Measurements from ENCODE around the gene ZDHHC1. TPM values are rescaled to one million over a fixed set of nuclear protein-coding genes. Genes with fewer than 3 reads are reported as not detected.
A peak's percentile ranks its signal among the peaks of the same experiment; 100 is the strongest.

ZDHHC1 gene, protein sequence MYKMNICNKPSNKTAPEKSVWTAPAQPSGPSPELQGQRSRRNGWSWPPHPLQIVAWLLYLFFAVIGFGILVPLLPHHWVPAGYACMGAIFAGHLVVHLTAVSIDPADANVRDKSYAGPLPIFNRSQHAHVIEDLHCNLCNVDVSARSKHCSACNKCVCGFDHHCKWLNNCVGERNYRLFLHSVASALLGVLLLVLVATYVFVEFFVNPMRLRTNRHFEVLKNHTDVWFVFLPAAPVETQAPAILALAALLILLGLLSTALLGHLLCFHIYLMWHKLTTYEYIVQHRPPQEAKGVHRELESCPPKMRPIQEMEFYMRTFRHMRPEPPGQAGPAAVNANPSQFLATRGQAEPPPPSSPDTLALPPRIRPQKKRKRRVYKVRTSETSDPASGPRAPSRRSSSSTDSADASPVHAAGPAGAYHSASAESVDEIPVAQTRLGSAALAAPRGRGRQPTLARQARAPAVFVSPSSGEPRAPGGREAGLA
- 21.5 and 24.4 TPM in 2 replicates for total RNA-seq (2014; rRNA removed; shearing (Covaris generic))

DNA sequence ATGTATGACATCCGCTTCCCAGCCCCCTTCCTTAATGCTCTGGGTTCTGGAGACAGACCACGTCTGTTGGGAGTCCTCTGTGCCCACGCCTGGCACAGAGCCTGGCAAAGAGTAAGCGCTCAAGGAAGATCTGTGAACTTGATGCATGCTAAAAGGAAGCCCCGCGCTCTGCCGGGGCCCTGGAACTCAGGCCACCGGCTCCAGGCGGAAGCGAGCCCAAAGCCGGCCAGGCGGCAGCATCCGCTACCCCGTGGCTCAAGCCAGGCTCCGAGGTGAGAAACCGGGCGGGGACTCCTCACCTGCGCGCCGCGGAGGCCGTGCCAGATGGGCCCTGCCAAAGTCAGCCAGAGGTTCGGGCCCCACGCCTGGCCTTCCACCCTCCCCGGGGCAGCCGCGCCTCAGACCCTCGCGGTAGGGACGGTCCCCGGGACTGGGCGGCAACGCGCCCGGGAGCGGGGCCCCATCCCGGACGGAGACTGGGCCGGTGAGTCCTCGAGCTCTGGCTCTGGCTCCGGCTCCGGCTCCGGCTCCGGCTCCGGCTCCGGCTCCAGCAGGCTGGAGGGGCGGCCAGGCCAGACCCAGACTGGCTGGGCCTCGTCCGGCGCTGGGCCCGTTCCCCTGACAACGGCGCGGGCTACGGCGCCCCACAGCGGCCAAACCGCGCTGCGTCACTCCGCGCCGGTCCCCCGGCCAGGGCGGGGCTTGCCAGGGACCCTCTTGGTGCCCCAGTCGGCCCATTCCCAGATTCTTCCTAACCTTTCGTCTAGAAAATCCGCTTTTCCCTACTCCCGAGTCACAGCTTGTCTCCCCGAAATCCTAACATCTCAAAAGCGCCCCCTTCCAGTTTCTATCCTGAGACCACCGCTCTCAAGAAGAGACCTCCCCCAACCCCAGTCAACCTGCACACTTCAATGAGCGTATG is at the start of gene ZDHHC1:
ZDHHC1 (minus strand) TSS at position 606 of the 922 bp plus-strand sequence. CDS start 8,702 bp downstream, outside the sequence.
- peak; percentile 60 for DNase-seq (ENCODE audit: low spot score)

GRCh38 chr16:67464565-67464964 is 48.3 kb upstream of the ZDHHC1 start:
- no peak for DNase-seq (ENCODE audit: low spot score)

DNA sequence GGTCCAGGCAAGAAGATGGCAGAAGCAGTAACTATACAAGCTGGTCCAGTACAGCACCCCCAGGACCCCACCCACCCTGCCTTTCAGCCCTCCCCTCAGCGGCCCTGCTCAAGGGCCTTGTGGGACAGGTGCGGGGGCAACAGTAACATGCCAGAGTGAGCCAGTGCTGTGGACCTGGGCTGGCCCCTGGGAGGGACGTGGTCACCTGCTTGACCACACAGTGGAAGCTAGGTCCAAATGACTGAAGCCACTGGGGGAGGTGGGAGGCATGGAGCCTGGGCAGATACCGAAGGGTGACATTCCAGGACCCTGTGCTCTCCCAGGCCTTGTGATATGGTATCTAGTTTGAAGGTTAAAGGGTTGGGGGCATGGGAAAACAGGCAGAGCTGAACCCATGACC is 47.4 kb upstream of the ZDHHC1 start:
- DNase-seq (ENCODE audit: low spot score): no peak

GRCh38 chr16:67463059-67463458 is 46.8 kb upstream of the ZDHHC1 start:
- no peak for DNase-seq (ENCODE audit: low spot score)

DNA sequence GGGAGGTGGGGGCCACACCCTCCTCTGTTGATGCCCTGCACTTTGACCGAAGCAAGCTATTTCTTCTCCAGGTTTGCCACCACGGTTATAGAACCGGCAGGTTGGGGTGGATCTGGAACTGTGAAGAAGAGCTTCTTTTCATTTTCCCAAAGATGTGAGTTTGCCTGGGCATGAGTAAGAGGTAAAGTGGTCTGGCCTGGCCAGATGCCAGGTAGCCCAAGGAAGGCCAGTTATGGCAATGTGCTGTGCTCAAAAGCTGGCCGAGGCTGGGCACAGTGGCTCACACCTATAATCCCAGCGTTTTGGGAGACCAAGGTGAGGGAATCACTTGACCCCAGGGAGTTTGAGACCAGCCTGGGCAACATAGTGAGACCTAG is 46.0 kb upstream of the ZDHHC1 start:
- DNase-seq (ENCODE audit: low spot score): no peak

- peak; percentile 81 for DNase-seq (ENCODE audit: low spot score)
These were observed 45.5 kb upstream of the ZDHHC1 start for GRCh38 chr16:67461600-67462278.

- no peak for DNase-seq (ENCODE audit: low spot score)
These were observed 44.7 kb upstream of the ZDHHC1 start for GRCh38 chr16:67460961-67461360.

DNA sequence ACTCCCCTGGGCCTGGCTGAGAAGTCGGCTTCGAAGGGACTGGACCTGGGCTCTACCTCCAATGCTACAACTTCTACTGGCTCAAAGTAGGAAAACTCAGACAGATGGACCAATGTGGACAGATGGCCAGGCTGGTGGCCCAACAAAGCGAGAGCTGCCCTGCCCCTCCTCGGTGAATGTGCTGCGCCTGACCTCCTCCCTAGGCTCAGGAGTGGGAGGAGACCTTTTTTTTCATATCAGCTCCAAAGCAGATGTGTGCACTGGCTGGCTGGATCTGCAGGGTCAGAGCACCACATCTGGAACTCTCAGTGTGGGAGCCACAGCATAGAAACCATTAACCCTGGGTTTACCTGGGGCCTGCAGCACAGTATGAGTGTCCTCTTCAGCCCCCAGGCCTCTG is 43.9 kb upstream of the ZDHHC1 start:
- no peak for DNase-seq (ENCODE audit: low spot score)

- DNase-seq (ENCODE audit: low spot score): no peak
These were observed 43.5 kb upstream of the ZDHHC1 start for GRCh38 chr16:67459861-67460150.

DNA sequence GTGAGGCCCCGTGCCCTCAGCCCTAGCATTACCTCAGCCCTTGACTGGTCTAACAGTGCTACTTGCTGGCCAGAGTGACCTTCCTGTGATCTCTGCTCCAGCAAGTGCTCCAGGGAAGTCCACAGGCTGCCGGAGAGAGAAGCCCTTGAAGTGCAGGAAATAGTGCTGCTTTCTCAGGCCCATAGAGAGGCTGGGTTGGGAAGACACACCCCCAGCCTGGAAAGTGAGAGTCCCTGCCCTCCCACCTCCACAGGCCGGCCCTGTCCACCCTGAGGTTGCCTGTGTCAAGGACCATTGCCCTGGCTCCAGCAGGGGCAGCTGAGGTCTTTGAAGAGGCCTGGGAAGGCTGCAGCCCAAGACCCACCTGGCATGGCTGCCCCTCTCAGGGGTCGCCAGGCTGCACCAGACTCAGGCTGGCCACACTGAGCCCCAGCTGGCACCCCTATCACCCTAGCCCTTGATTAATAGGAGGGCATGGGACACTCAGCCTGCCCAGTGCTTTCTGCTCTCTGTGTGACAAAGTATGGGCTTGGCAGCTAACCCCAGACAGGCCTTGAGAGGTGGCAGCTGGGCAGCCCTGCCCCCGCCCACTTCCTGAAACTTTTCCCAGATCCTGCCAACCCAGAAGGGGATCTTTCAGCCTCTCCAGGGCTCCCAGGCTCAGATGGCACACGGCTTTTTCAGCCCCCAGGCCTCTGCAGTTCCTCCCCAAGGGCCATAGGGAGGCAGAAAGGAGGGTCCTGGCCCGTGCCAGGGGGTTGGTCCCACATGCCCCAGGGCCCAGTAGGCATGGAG is 43.0 kb upstream of the ZDHHC1 start:
- DNase-seq (ENCODE audit: low spot score): peak; percentile 21

- no peak for DNase-seq (ENCODE audit: low spot score)
These were observed 41.9 kb upstream of the ZDHHC1 start for GRCh38 chr16:67458121-67458641.

DNA sequence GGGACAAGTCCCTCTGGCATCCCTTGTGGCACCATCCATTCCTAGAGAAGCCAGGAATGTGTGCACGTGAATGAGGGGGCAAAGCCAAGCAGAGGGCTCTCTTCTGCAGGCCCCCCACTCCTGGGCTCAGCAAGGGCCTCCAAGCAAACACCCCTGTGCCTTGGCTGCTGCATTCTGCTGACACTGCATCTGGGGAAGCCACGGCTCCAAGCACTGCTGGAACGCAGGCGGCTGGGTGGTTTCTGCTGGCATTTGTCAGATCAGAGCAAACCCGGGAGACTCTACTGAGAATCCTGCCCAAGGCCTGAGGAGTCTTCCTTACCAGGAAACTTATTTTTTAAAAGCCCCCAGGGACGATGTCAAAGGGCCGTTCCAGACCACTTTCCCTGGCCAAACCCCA is 41.3 kb upstream of the ZDHHC1 start:
- DNase-seq (ENCODE audit: low spot score): no peak

DNA sequence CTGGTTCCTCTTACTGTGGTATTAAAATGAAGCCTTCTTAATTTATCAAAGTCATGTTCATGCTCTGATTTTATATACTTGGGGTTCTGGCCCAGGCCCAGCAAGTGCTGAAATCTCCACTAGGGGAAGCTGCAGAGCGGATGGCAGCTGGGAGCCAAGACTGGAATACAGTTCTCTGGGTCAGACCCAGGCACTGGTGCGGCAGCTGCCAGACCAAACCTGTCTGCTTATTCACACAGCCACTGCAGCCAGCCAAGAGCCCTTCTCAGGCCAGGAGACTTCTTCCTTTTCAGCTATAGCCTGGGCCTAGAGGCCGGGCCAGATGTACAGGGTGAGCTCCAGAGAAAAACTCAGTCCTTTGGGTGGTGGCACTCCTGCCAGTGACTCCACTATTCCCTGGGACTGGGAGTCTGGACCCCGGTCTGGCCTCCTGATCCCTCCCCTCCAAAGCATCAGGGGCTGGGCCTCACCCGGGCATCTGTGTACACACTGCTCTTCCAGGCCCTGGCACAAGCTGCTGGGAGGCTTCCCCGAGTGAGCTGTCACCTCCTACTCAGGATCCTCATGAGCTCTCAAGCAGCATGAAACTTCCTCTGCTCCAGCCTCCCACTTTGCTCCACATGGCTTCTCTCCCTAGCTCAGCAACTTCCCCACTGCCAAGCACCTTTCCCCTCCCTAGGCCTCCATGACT is 40.3 kb upstream of the ZDHHC1 start:
- no peak for DNase-seq (ENCODE audit: low spot score)

GRCh38 chr16:67454852-67455251 is 38.6 kb upstream of the ZDHHC1 start:
- no peak for DNase-seq (ENCODE audit: low spot score)

DNA sequence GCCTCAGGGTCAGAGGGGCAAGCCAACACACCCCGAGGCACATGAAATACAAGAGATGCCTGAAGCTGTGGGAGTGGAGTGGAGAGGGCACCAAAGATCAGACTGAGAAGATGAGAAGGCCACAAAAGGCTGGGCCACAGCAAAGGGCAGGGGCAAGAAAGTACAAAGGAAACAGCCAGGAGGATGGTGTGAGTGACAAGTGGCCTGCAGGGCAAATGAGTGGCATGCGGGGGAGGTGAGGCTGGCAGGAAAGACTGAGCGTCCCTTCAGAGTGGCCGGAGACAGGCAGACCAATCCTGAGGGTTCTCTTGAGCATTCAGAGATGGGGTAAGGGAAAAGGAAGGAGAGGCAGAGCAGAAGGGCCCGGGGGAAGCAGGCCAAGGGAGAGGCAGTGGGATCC is 37.8 kb upstream of the ZDHHC1 start:
- DNase-seq (ENCODE audit: low spot score): no peak

DNA sequence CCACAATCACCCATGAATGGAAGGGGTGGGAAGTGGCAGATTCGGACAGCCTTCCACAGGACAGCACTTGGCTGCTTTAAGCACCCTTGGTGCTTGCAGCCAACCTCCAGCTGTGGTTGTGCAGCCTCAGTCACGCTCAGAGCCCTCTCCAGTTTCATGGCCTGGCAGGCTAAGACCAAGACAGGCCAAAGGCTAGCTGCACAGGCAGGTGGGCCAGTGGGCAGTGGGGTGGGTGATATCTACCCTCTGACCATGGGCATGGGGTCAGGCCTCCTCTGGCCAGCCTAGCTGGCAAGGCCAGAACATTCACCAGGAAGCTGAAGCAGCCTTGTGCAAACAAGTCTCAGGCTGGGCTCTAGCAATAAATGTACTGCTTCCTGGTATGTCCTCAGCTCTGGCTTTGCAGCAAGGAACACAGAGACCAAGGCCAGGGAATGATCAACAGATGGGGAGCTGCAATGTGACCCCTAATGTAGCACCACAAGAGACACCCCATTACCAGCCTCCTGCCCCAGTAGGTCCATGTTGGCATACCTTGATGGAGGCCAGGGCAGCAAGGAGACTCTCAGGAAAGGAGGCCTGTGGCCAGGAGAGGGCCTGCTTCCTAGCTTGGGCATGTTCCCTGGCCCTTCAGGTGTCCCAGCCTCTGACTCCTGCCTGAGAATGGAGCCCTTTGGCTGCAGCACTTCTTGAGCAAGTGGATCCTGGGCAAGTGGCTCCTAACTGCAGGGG is 35.6 kb upstream of the ZDHHC1 start:
- DNase-seq (ENCODE audit: low spot score): peak; percentile 39

GRCh38 chr16:67451061-67451703 is 34.9 kb upstream of the ZDHHC1 start:
- DNase-seq (ENCODE audit: low spot score): no peak

GRCh38 chr16:67449739-67450138 is 33.5 kb upstream of the ZDHHC1 start:
- DNase-seq (ENCODE audit: low spot score): no peak

DNA sequence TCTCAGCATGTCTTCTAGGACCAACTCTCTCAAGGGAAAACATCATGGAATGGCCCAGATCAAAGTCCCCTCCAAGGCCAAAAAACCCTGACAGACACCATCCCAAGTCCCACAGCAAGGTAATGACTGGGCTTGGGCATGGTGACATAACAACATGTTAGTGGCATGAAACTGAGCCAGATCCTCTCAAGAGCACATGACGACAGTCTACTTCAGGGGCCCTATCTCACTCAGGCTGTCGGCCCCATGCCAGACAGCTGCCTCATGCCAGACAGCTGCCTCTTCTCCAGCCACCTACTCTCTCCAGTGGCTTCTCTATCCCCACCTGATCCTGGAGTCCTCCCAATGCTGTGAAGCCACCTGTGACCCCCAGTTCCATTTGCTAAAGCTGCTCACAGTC is 33.1 kb upstream of the ZDHHC1 start:
- no peak for DNase-seq (ENCODE audit: low spot score)
